ENCODE measurements around the gene NANP. TPM values are rescaled to one million over a fixed set of nuclear protein-coding genes. Genes with fewer than 3 reads are reported as not detected.

Gene NANP
- total RNA-seq, 1 experiment from 2014 or later, result 7.1 TPM

GRCh38 chr20:25624500-25624939 is 706 bp upstream of the NANP start:
- 0 out of 2 replicates have a peak overlapping the region, but pooled peaks have one; percentile 34 for H2BK15ac ChIP-seq (ENCODE audit: low read depth, low read length)
- no peak overlapping the region for H2BK120ac ChIP-seq (ENCODE audit: low read depth, low read length, poor library complexity, severe bottlenecking)
- Mint-ChIP-seq H3K27me3 (ENCODE audit: low read depth) (peaks cover 15% of the 10 kb centered on the region), H3K4me3 (peak overlapping the region; percentile 83 to 84), H3K27ac (peak overlapping the region; percentile 70 to 97 (median 91); a peak in 6 of 7 replicates), H3K4me1 (peaks cover 30 to 32% of the 10 kb centered on the region in 2 experiments), H3K36me3 (ENCODE audit: insufficient read depth in 1 of 3, low read depth in 3 of 3) (peaks cover 0 to 17% (median 8%) of the 10 kb centered on the region in 3 experiments; a peak in 5 of 7 replicates), H3K9me3 (peaks cover 8 to 20% of the 10 kb centered on the region in 2 experiments; a peak in 4 of 5 replicates)
- no peak overlapping the region for H3K27ac ChIP-seq (ENCODE audit: insufficient read length, low read depth, low read length)
- DNase-seq, result no peak
- peak overlapping the region; percentile 88 for H3K18ac ChIP-seq (ENCODE audit: insufficient read length, low read depth, low read length)
- TF ChIP-seq CTCF (conservative IDR thresholded peaks at IDR 0.05), result no peak
- no peaks in the 10 kb centered on the region for H3K4me1 ChIP-seq (ENCODE audit: insufficient read depth, low read length)
- no peak overlapping the region for H3K56ac ChIP-seq (ENCODE audit: insufficient read length, low read depth, low read length)
- H3T11ph ChIP-seq (ENCODE audit: low read length), result no peak overlapping the region
- H4K5ac ChIP-seq (ENCODE audit: insufficient read length, low read depth, low read length), result peak overlapping the region; percentile 64
- no peaks in the 10 kb centered on the region for H4K20me1 ChIP-seq (ENCODE audit: control insufficient read depth, insufficient read depth, insufficient read length)
- peak overlapping the region; percentile 86 for H4K8ac ChIP-seq (replicated peaks; ENCODE audit: insufficient read length, low read depth, low read length)
- H2BK12ac ChIP-seq (ENCODE audit: insufficient read length, low read depth, low read length), result peak overlapping the region; percentile 55
- peaks cover 2% of the 10 kb centered on the region for H3K9me3 ChIP-seq (ENCODE audit: control insufficient read depth, low read depth, low read length)
- peak overlapping the region; percentile 84 for H3K4me2 ChIP-seq (ENCODE audit: insufficient read depth, insufficient read length, low read length)
- H2BK20ac ChIP-seq (ENCODE audit: low read depth, low read length, poor library complexity, severe bottlenecking), result no peak overlapping the region
- peak overlapping the region; percentile 89 for H3K9ac ChIP-seq (ENCODE audit: extremely low read depth, insufficient read length, low read length)
- H3K79me1 ChIP-seq (ENCODE audit: insufficient read depth, low read depth, low read length, poor library complexity, severe bottlenecking), result no peaks in the 10 kb centered on the region
- no CpG with 5 or more reads among the region's 17 CpGs for WGBS (ENCODE audit: extremely low coverage, insufficient read length, low lambda C conversion rate)
- peaks cover 17% of the 10 kb centered on the region for H3K23me2 ChIP-seq (ENCODE audit: insufficient read length, low read depth, low read length, poor library complexity, severe bottlenecking)
- peaks cover 2% of the 10 kb centered on the region; the same call in 1 of the 2 replicates for H3K79me2 ChIP-seq (ENCODE audit: insufficient read depth, low read length)
- H3K14ac ChIP-seq (ENCODE audit: insufficient read depth, low read length), result peak overlapping the region; percentile 93
- no peak overlapping the region for H4K91ac ChIP-seq (ENCODE audit: insufficient read length, low read depth, low read length)
- H2AK5ac ChIP-seq (ENCODE audit: insufficient read length, low read length), result no peak overlapping the region
- no peak overlapping the region for H3K23ac ChIP-seq (ENCODE audit: insufficient read length, low read depth, low read length)
- no peak overlapping the region for H2BK5ac ChIP-seq (ENCODE audit: insufficient read length, low read length)
- H2AFZ ChIP-seq (ENCODE audit: low read length), result no peak overlapping the region
- H3K27me3 ChIP-seq (ENCODE audit: insufficient read depth, low read length), result no peaks in the 10 kb centered on the region; the same call in 1 of the 2 replicates
- no peak overlapping the region for H3K4ac ChIP-seq (ENCODE audit: low read depth, low read length)
